HG02759 (cell line): ENCODE data around the gene WRAP53.
"Not testable (repeated sequence)": the region's sequence is repeated elsewhere in the genome, so short reads cannot be mapped to it uniquely, and the experiment has no call there.

Source experiments
- ATAC-seq: cut with Tn5 transposase; IDR thresholded peaks from one replicate; pipeline ENCODE4 v1.9.1; 2021; ENCODE audit warnings: mild to moderate bottlenecking, moderate library complexity; ENCODE audit not compliant: unreplicated experiment

The WRAP53 gene

DNA sequence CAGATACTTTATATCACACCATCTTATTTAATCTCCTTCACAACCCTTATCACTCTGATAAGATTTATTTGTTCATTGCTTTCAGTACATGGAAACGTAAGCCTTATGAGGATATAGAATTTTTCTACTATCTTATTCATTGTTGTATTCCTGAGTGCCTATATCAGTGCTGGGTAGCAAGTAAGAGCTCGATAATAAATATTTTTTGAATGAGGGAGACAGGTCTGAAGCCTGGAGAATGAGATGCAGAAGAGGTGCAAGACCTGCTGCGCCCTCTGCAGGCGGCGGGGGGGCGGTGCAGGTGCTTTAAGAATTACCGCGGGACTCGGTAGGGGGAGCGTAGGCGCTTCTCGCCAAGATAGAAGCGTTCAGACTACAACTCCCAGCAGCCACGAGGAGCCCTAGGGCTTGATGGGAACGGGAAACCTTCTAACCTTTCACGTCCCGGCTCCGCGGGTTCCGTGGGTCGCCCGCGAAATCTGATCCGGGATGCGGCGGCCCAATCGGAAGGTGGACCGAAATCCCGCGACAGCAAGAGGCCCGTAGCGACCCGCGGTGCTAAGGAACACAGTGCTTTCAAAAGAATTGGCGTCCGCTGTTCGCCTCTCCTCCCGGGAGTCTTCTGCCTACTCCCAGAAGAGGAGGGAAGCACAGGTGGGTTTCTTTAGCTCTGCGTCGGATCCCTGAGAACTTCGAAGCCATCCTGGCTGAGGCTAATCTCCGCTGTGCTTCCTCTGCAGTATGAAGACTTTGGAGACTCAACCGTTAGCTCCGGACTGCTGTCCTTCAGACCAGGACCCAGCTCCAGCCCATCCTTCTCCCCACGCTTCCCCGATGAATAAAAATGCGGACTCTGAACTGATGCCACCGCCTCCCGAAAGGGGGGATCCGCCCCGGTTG, at the start of gene WRAP53:
Gene WRAP53, plus strand, starts transcription at position 570 of the 900 bp plus-strand sequence. Its CDS starts 172 bp downstream, at position 742.
- ATAC-seq = peak; percentile 69

DNA sequence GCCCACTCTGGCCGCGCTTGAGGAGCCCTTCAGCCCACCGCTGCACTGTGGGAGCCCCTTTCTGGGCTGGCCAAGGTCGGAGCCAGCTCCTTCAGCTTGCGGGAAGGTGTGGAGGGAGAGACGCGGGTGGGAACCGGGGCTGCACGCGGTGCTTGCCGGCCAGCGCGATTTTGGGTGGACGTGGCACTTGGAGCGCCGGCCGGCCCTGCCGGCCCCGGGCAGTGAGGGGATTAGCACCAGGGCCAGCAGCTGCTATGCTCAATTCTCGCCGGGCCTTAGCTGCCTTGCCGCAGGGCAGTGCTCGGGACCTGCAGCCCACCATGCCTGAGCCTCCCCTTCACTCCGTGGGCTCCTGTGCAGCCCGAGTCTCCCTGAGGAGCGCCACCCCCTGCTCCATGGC, 47.5 kb upstream of the WRAP53 start:
- ATAC-seq = no peak

- not testable (repeated sequence) for ATAC-seq
These were observed 46.6 kb upstream of the WRAP53 start for GRCh38 chr17:7641635-7642034.

DNA sequence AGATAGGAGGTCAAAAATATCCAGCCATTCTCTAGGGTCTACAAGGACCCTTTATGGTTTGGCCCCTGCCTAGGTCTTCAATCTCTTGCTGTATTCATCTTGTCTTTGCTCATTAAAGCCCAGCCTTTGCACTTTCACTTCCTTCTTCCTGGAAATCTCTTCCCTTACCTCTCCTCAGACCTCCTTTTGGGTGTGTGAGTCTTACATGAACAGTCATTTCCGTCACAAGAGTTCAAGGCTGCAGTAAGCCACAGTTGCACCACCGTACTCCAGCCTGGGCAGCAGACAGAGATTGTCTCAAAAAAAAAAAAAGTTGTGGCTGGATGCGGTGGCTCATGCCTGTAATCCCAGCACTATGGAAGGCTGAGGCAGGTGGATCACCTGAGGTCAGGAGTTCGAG, 43.5 kb upstream of the WRAP53 start:
- no peak for ATAC-seq

- no peak for ATAC-seq
These were observed 41.8 kb upstream of the WRAP53 start for GRCh38 chr17:7646457-7646856.

- ATAC-seq = no peak
These were observed 41.3 kb upstream of the WRAP53 start for GRCh38 chr17:7647018-7647417.

- ATAC-seq = no peak
These were observed 37.7 kb upstream of the WRAP53 start, which contains the start of gene ATP1B2 for GRCh38 chr17:7650509-7651096. Gene ATP1B2, plus strand, starts transcription at chr17:7650926. Its CDS starts 593 bp downstream, at chr17:7651519.

GRCh38 chr17:7651097-7651664, 37.1 kb upstream of the WRAP53 start:
- ATAC-seq = no peak

DNA sequence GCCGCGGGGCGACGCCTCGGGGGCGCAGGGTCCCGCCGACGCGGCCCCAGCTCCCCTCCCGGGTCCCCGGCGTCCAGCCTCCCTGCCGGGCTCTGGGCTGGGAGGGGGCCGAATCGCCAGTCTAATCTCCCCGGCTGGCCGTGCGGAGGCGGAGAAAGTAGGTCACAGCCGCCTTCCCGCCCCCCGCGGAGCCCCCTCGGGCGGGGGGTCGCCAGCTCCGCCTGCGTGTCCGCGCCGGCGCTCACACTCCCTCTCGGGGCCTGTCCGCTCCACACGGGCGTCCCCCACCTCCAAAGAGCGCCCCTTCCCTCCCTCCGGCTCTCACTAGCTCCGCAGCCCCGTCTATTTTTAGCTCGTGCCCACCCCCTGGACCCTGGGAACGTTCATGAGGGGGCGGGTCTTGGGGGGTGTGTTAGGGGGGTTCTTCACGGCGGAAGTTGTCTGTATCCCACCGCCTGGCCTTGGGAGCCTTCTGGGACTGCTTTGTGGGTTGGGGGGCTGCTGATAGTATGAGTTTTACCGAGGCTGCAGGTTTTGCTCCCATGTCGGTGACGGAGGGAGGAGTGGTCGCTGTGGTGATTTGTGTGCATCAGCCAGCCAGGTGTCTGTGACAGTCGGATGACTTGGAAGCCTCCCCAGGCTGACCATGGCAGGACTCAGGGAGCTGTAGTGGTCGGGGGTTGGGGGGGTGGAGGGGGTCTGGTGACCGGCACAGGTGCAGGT, 36.5 kb upstream of the WRAP53 start:
- ATAC-seq = no peak

DNA sequence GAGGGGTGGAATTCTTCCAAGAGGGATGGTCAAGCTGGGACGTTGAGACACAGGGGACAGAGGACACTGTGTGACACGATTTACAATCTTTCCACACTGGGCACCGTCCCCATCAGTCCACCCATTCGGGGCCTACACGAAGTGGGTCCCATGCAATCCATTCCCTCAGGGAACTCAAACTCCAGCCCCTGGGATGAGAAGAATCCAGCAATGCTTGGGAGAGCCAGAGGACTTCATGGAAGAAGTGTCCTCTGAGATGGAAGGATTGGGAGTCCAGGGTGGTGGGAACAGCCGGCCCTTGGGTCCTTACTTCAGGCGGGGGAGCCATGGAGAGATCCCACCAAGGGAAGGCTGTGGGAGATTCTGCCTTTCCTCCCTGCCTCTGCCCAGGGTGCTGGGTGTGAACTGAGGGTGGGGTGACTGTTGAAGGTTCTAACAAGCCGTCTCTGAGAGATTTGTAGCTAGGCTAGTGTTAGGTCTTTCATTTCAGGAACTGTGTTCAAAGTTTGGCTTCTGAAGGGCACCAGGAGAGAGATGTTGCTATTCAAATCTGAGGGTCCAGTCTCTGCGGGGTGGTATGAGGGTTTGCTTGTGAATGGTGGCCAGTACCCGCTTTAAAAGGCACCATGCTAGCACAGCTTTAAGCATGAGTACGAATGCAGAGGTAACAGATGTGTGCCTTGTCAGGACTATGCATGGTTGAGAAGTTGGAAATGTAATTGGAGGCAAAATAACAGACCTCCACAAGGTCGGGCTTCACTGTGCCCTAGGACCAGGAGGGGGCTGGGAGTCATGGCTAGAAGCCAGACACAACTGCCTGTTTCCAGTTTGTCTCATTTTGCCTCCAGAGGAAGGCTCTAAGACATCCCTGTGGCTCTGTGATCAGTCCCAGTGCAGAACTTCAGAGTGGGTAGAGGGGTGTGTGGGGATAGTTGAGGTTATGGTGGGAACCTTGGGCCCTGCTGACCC, 35.6 kb upstream of the WRAP53 start:
- ATAC-seq = no peak

DNA sequence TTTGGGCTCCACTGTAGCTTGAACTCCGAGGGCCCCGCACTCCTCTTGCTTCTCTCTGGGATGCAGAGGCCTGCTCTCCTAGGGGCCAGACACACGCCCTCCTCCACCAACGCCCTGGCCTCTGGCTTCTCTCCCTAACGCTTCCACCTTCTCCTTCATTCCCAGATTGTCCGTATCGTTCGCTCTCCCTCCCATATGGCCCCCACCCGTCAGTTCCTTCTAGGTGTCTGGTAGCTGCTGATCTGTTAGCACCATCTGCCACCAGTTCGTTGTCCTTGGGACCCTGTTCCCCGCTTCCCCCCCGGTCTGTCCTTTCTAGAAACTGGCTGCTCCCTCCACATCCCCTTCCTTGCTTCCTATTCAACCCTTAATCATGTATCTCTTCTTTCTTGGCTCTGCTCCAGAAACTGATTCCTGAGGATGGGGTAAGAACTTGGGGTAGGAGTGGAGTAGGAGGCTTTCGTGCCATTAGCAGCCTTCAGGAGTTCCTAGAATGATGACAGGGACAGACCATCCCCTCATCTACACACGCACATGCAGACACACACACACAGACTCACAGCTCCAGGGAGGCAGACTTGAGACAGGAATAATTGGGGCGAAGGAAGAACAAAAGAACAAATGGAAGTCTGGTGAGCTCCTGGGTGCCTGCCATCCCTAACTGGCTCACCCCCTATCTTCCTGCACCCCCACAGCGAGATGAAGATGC, 33.3 kb upstream of the WRAP53 start:
- no peak for ATAC-seq

DNA sequence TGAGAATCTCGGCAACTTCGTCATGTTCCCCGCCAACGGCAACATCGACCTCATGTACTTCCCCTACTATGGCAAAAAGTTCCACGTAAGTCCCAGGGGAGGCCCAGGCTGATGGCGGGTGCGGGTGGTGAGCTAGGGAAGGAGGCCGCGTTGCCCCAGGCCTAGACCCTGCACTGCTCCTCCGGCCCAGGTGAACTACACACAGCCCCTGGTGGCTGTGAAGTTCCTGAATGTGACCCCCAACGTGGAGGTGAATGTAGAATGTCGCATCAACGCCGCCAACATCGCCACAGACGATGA, 32.8 kb upstream of the WRAP53 start:
- ATAC-seq = no peak

DNA sequence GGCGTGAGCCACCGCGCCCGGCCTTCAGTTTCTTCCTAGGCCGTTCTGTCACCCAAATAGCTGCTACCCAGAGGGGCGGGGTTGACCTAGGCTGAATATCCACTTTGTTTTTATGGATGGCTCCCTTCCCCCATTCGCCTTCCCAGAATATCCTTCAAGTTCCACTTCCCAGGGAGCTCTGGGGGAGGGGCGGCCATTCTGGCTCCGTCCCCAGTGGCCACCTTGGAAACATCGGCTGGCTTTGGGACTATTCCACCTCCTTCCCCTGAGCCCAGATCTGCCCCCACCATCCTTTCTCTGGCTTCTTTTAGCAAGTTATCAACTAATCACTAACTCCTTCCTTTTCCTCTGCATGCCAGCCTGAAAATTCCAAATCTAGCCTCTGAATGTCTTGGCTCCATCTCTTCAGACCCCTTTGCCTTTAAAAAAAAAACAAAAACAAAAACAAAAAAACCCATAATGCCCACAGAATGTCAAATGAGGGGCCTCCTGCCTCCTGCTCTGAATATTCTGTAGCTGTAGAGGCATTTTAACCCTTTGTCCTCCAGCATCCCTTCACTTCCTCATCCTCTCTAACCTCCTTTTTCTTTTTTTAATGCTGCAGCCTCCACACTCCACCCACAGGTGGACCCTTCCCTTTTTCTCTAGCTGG, 31.2 kb upstream of the WRAP53 start:
- no peak for ATAC-seq

DNA sequence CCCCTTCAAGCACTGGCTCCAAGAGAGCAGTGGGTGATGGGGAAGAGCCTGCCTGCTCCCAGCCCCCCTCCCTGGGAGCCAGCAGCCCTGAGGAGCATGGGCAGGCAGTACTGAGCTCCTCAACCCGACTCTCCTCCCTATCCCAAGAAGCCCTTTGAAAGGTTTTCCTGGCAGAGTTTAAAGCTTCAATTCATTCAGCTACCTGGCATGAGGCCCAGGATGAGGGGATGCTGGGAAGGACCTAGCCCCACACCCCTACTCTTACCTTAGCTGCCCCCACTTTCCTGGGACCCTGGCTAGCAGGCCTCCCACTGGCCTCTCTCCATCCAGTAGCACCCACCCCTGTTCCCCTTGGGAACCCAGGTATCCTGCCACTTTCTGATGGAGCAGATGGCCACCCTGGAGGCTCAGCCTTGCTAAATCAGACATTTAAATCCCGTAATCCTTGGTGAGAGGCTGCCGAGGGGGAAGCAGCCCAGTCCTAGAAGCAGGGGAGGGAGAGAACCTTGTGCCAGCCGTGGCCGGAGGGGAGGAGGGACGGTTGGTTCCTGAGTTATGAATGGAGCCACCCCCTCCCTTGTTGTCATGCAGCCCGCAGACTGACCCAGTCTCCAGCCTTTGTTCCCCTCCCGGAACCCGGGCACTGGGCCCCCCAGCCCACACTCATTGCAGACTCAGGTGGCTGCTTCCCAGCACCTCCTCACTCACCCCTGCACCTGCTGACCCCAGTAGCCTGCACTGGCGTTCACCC, 20.4 kb upstream of the WRAP53 start:
- ATAC-seq = no peak

GRCh38 chr17:7668482-7668881, 19.8 kb upstream of the WRAP53 start:
- ATAC-seq = no peak

GRCh38 chr17:7673239-7673638, 15.0 kb upstream of the WRAP53 start:
- no peak for ATAC-seq

DNA sequence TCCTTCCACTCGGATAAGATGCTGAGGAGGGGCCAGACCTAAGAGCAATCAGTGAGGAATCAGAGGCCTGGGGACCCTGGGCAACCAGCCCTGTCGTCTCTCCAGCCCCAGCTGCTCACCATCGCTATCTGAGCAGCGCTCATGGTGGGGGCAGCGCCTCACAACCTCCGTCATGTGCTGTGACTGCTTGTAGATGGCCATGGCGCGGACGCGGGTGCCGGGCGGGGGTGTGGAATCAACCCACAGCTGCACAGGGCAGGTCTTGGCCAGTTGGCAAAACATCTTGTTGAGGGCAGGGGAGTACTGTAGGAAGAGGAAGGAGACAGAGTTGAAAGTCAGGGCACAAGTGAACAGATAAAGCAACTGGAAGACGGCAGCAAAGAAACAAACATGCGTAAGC, 13.3 kb upstream of the WRAP53 start:
- ATAC-seq = no peak

GRCh38 chr17:7676533-7676932, 11.7 kb upstream of the WRAP53 start:
- ATAC-seq = no peak
